ENCODE data around the gene TMEM52B.
"Not testable (repeated sequence)": the region's sequence is repeated elsewhere in the genome, so short reads cannot be mapped to it uniquely, and the experiment has no call there.

TMEM52B gene

DNA sequence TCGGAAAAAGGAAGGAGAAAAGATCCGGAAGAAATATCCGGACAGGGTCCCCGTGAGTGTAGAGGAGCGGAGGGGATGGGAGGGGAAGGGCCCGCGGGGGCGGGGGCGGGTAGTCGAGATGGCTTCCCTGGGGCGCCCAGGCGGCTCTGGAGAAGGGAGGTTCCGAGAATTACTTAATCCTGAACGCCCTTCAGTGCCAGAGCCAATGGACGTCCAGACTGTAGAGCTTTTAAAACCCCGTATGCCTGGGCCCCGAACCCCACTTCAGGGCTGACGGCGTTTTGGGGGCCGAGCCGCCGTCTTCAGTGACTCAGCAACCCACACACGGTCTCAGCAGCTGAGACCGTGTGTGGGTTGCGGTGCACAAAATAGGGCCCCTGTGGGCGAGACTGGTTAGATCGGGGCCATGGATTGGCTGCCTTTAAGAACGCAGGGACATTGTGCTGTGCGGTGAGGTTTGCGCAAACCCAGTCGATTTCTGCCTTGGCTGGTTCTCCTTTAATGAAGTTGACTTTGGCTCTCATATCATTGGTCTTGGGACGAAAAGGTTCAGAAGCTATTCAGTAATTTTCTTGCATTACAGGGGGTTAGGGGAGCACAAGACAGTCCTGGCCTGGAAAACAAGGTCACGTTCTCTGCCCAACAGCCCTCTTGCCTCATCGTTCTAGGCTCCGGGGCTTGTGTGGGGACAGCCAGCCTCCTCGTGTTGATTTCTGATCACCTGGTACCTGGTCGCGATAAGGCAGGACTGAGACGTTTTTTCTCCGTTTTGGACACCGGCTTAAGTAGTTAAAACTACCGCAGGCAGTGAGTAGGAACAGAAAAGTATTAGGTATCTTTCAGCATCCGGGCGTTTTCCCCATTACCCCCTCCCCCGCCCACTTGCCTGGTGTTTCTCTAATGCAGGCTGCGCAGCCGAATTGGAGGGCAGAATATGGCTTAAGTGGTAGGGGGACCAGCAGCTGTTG is 34.6 kb downstream of the TMEM52B start:
- H3K4me2 ChIP-seq (ENCODE audit: low read length), result peak overlapping the region; percentile 79
- H3K27me3 ChIP-seq (ENCODE audit: control insufficient read depth, insufficient read depth, low read length), result no peaks in the 10 kb centered on the region
- peaks cover 13% of the 10 kb centered on the region for H3K4me1 ChIP-seq (ENCODE audit: control insufficient read depth, insufficient read depth, low read length)
- peak overlapping the region; percentile 87 for H3K9ac ChIP-seq (ENCODE audit: low read depth, low read length)
- peak overlapping the region; percentile 74 for H3K4me3 ChIP-seq (ENCODE audit: low read length)
- H3K9me3 ChIP-seq (replicated peaks; ENCODE audit: low read length), result no peaks in the 10 kb centered on the region
- H3K36me3 ChIP-seq (ENCODE audit: insufficient read depth, low read length), result peaks cover 3% of the 10 kb centered on the region

DNA sequence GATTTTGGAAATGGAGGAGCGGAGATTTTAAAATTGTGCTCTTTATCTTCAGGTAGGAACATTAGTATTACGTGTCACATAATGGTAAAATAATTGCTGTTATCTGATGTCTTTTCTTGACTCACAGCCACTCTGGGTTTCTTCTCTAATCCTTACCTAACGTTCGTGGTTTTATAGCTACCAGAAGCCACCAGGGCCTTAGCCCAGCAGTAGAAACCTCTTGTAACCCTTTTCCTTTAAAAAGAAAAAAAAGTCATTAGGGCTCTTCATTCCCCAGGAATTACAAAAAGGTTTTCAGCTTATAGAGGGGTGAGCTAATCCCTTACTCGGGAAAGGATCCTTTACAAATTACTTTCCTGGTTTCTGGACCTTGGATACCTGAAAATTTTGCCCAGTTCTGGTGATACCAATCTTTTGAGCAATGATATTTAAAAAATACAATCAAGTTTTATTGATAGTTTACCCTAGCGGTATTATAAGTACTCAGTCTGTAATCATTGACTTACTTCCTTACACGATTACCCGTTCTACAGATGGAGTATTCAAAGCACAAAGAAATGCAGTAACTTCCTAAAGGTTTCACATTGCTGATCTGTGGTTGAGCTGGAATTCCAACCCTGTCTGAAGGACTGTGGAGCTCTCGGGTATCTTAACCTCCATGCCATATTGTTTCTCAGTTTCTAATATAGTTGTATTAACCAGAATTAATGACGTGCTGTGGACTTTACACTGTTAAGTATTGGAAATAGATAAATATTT is 35.5 kb downstream of the TMEM52B start:
- H3K9me3 ChIP-seq (replicated peaks; ENCODE audit: low read length), result no peaks in the 10 kb centered on the region
- H3K4me2 ChIP-seq (ENCODE audit: low read length), result peak overlapping the region; percentile 79
- H3K9ac ChIP-seq (ENCODE audit: low read depth, low read length), result peak overlapping the region; percentile 87
- H3K36me3 ChIP-seq (ENCODE audit: insufficient read depth, low read length), result peaks cover 3% of the 10 kb centered on the region
- no peaks in the 10 kb centered on the region for H3K27me3 ChIP-seq (ENCODE audit: control insufficient read depth, insufficient read depth, low read length)
- H3K4me1 ChIP-seq (ENCODE audit: control insufficient read depth, insufficient read depth, low read length), result peaks cover 13% of the 10 kb centered on the region
- H3K4me3 ChIP-seq (ENCODE audit: low read length), result peak overlapping the region; percentile 74

DNA sequence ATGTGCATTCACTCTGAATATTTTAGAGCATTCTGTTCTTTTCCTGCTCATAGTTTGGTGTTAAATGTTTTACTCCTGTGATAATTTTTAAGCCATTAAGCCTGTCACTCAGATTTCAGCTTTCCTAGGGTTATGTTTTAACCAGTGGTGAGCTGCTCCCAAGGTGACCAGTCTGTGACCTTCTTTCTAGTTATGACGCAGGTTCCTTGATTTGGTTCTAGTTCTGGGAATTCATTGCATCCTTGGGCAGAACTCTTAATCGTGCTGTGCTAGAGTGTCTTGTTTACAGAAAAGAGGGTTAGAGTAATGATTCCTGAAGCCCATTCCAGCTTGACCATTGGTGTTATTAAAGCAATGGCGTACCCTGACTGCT is 36.0 kb downstream of the TMEM52B start:
- Histone ChIP-seq H3K9ac (ENCODE audit: low read depth, low read length) (peak overlapping the region; percentile 87), H3K36me3 (ENCODE audit: insufficient read depth, low read length) (peaks cover 6% of the 10 kb centered on the region), H3K27me3 (ENCODE audit: control insufficient read depth, insufficient read depth, low read length) (no peaks in the 10 kb centered on the region), H3K4me1 (ENCODE audit: control insufficient read depth, insufficient read depth, low read length) (peaks cover 13% of the 10 kb centered on the region), H3K9me3 (replicated peaks; ENCODE audit: low read length) (no peaks in the 10 kb centered on the region), H3K4me3 (ENCODE audit: low read length) (peak overlapping the region; percentile 74), H3K4me2 (ENCODE audit: low read length) (peak overlapping the region; percentile 79)

DNA sequence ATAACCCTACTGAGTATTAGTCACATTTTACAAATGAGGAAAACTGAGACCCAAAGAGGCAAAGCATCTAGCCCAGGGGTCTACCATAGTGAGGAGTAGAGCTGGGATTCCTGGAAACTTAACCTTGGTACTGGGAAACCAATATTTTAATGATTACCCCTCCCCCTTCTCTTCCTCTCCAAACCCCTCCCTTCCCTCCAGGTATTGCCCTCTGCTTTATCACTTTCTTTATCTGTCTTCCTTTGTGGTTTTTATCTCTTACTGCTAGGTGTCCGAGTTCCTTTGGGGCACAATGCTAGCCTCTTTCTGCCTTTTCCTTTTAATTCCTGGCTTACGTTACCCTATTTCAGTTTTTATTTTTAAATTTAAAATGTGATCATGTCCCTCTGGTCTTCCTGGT is 36.6 kb downstream of the TMEM52B start:
- Histone ChIP-seq H3K36me3 (ENCODE audit: insufficient read depth, low read length) (peaks cover 11% of the 10 kb centered on the region), H3K9ac (ENCODE audit: low read depth, low read length) (no peak overlapping the region), H3K4me2 (ENCODE audit: low read length) (peak overlapping the region; percentile 79), H3K27me3 (ENCODE audit: control insufficient read depth, insufficient read depth, low read length) (no peaks in the 10 kb centered on the region), H3K4me3 (ENCODE audit: low read length) (no peak overlapping the region), H3K9me3 (replicated peaks; ENCODE audit: low read length) (no peaks in the 10 kb centered on the region), H3K4me1 (ENCODE audit: control insufficient read depth, insufficient read depth, low read length) (peaks cover 16% of the 10 kb centered on the region)

DNA sequence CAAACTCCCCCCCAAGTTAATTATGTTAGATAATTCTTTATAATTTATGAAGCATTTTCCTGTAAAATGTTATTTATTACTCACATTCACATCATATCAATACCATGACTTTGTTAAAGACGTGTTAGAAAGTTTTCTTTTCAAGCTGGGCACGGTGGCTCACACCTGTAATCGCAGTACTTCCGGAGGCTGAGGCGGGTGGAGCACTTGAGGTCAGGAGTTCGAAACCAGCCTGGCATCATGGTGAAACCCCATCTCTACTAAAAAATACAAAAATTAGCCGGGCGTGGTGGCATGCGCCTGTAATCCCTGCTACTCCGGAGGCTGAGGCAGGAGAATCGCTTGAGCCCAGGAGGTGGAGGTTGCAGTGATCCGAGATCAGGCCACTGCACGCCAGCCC is 37.1 kb downstream of the TMEM52B start:
- Histone ChIP-seq H3K36me3 (ENCODE audit: insufficient read depth, low read length) (peaks cover 16% of the 10 kb centered on the region), H3K4me1 (ENCODE audit: control insufficient read depth, insufficient read depth, low read length) (peaks cover 18% of the 10 kb centered on the region)
- not testable (repeated sequence) for H3K27me3 ChIP-seq (ENCODE audit: control insufficient read depth, insufficient read depth, low read length); H3K4me2 ChIP-seq (ENCODE audit: low read length); H3K9ac ChIP-seq (ENCODE audit: low read depth, low read length); H3K9me3 ChIP-seq (replicated peaks; ENCODE audit: low read length); H3K4me3 ChIP-seq (ENCODE audit: low read length)

DNA sequence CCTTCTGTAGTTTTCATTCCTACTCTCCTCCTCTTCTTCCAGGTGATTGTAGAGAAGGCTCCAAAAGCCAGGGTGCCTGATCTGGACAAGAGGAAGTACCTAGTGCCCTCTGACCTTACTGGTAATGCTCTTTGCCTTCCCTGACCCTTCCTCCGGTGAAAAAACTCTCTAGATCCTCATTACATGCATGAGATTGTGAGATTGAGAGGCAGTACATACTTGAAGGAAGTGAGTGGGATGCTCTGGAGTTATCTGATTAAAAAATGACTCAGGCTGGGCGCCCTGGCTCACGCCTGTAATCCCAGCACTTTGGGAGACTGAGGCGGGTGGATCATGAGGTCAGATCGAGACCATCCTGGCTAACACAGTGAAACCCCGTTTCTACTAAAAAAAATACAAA is 39.2 kb downstream of the TMEM52B start:
- H3K27me3 ChIP-seq (ENCODE audit: control insufficient read depth, insufficient read depth, low read length), result no peaks in the 10 kb centered on the region
- H3K4me3 ChIP-seq (ENCODE audit: low read length), result no peak overlapping the region
- peaks cover 37% of the 10 kb centered on the region for H3K36me3 ChIP-seq (ENCODE audit: insufficient read depth, low read length)
- H3K4me2 ChIP-seq (ENCODE audit: low read length), result no peak overlapping the region
- H3K9me3 ChIP-seq (replicated peaks; ENCODE audit: low read length), result no peaks in the 10 kb centered on the region
- no peak overlapping the region for H3K9ac ChIP-seq (ENCODE audit: low read depth, low read length)
- peaks cover 18% of the 10 kb centered on the region for H3K4me1 ChIP-seq (ENCODE audit: control insufficient read depth, insufficient read depth, low read length)

DNA sequence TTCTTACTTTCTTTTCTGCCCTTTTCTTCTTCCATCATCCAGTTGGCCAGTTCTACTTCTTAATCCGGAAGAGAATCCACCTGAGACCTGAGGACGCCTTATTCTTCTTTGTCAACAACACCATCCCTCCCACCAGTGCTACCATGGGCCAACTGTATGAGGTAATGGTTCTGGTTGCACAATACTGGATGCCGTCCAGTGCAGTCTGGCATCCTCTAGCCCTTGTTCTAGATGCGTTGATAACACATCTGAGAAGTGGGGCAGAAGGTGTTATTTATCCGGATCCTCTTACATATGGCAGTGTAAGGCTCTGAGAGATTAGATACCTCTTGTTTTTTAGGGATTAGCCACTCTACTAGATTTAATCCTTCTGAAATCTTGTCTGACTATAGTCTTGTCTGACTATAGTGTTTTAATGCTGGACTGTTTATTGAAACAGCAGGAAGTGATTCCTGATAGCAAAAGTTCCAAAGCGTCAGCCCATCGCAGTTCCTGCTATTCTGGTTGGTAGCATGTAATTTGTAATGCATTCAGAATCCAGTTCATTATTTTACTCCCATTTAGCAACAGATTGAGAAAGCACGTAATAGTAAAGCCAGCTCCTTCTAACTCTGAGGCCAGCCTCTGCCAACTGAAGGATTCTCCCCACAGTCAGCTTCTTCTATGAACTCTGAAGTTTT is 41.7 kb downstream of the TMEM52B start:
- Histone ChIP-seq H3K9ac (ENCODE audit: low read depth, low read length) (no peak overlapping the region), H3K9me3 (replicated peaks; ENCODE audit: low read length) (no peaks in the 10 kb centered on the region), H3K4me2 (ENCODE audit: low read length) (no peak overlapping the region), H3K4me3 (ENCODE audit: low read length) (no peak overlapping the region), H3K27me3 (ENCODE audit: control insufficient read depth, insufficient read depth, low read length) (no peaks in the 10 kb centered on the region), H3K36me3 (ENCODE audit: insufficient read depth, low read length) (peaks cover 49% of the 10 kb centered on the region), H3K4me1 (ENCODE audit: control insufficient read depth, insufficient read depth, low read length) (peaks cover 6% of the 10 kb centered on the region)

DNA sequence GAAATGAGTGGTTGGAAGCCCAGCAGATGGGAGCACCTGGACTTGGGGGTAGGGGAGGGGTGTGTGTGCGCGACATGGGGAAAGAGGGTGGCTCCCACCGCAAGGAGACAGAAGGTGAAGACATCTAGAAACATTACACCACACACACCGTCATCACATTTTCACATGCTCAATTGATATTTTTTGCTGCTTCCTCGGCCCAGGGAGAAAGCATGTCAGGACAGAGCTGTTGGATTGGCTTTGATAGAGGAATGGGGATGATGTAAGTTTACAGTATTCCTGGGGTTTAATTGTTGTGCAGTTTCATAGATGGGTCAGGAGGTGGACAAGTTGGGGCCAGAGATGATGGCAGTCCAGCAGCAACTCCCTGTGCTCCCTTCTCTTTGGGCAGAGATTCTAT is 43.0 kb downstream of the TMEM52B start:
- no peak overlapping the region for H3K4me2 ChIP-seq (ENCODE audit: low read length)
- H3K9me3 ChIP-seq (replicated peaks; ENCODE audit: low read length), result no peaks in the 10 kb centered on the region
- H3K9ac ChIP-seq (ENCODE audit: low read depth, low read length), result no peak overlapping the region
- H3K36me3 ChIP-seq (ENCODE audit: insufficient read depth, low read length), result peaks cover 49% of the 10 kb centered on the region
- no peak overlapping the region for H3K4me3 ChIP-seq (ENCODE audit: low read length)
- no peaks in the 10 kb centered on the region for H3K27me3 ChIP-seq (ENCODE audit: control insufficient read depth, insufficient read depth, low read length)
- H3K4me1 ChIP-seq (ENCODE audit: control insufficient read depth, insufficient read depth, low read length), result peaks cover 5% of the 10 kb centered on the region

DNA sequence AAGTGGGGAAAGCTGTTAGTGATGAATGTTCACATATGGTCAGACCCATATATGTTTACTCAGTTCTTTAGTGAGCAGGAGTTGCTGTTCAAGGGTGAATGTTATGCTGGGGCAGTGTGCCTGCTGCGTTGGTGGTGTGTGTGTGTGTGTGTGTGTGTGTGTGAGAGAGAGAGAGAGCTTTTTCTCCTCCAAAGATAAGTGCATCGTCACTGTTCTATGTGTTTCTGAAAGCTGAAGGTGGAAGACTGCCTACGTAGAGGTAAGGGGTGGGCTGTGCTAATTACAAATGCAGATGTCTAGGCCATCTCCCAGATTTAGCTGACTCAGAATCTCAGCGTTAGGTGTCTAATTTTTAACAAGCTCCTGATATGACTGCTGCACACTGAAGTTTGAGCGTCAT is 44.4 kb downstream of the TMEM52B start:
- Histone ChIP-seq H3K4me3 (ENCODE audit: low read length) (no peak overlapping the region), H3K9ac (ENCODE audit: low read depth, low read length) (no peak overlapping the region), H3K4me2 (ENCODE audit: low read length) (no peak overlapping the region), H3K36me3 (ENCODE audit: insufficient read depth, low read length) (peaks cover 46% of the 10 kb centered on the region), H3K4me1 (ENCODE audit: control insufficient read depth, insufficient read depth, low read length) (peaks cover 5% of the 10 kb centered on the region), H3K9me3 (replicated peaks; ENCODE audit: low read length) (no peaks in the 10 kb centered on the region), H3K27me3 (ENCODE audit: control insufficient read depth, insufficient read depth, low read length) (no peaks in the 10 kb centered on the region)

DNA sequence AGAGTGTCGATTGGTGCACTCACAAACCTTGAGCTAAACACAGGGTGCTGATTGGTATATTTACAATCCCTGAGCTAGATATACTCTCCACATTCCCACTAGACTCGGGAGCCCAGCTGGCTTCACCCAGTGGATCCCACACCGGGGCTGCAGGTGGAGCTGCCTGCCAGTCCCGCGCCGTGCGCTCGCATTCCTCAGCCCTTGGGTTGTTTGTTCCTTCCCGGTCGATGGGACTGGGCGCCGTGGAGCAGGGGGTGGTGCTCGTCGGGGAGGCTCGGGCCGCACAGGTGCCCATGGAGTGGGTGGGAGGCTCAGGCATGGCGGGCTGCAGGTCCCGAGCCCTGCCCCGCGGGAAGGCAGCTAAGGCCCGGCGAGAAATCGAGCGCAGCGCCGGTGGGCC is 46.6 kb downstream of the TMEM52B start:
- not testable (repeated sequence) for H3K4me2 ChIP-seq (ENCODE audit: low read length); H3K4me3 ChIP-seq (ENCODE audit: low read length)

DNA sequence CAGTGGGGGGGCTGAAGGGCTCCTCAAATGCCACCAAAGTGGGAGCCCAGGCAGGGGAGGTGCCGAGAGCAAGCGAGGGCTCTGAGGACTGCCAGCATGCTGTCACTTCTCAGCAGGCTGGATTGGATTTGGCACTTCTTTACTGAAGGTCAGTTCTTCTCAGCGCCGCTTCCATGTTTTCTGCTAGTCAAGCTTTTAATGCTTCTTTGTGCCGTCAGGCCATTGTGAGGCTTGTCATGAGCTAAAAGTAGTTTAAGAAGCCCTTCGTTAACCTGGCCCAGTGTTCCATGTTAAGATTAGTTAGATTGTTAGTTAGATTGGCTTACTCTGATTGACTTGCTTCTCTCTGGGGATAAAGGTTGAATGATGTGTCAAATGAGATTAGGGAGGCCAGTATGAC is 47.3 kb downstream of the TMEM52B start:
- Histone ChIP-seq H3K36me3 (ENCODE audit: insufficient read depth, low read length) (peaks cover 31% of the 10 kb centered on the region), H3K4me2 (ENCODE audit: low read length) (no peak overlapping the region), H3K27me3 (ENCODE audit: control insufficient read depth, insufficient read depth, low read length) (no peaks in the 10 kb centered on the region), H3K4me3 (ENCODE audit: low read length) (no peak overlapping the region), H3K9me3 (replicated peaks; ENCODE audit: low read length) (no peaks in the 10 kb centered on the region), H3K9ac (ENCODE audit: low read depth, low read length) (no peak overlapping the region), H3K4me1 (ENCODE audit: control insufficient read depth, insufficient read depth, low read length) (no peaks in the 10 kb centered on the region)

More for the DNA sequence above, 46.6 kb downstream of the TMEM52B start:
- not testable (repeated sequence) for H3K27me3 ChIP-seq (ENCODE audit: control insufficient read depth, insufficient read depth, low read length); H3K4me1 ChIP-seq (ENCODE audit: control insufficient read depth, insufficient read depth, low read length); H3K9ac ChIP-seq (ENCODE audit: low read depth, low read length); H3K9me3 ChIP-seq (replicated peaks; ENCODE audit: low read length)
- peaks cover 38% of the 10 kb centered on the region for H3K36me3 ChIP-seq (ENCODE audit: insufficient read depth, low read length)
